Activated T-cell treated with anti-CD3 and anti-CD28 coated beads, Interleukin-2, amount 50 U/mL, for 72 hours (primary cell): ENCODE results near the gene INTS14. TPM values are rescaled to one million over a fixed set of nuclear protein-coding genes. Genes with fewer than 3 reads are reported as not detected.
"Not testable (repeated sequence)": the region's sequence is repeated elsewhere in the genome, so short reads cannot be mapped to it uniquely, and the experiment has no call there.

Source experiments
- ATAC-seq, 2 donors: fragments of 150-1000 bp; cut with Tn5 transposase; replicated peaks in 1 of 2; 2 replicates each; pipeline ENCODE4 v1.10.0; 2021; ENCODE audit warnings: moderate library complexity in 2 of 2, mild to moderate bottlenecking in 1 of 2
- DNase-seq, 2 donors: peaks; one replicate each; pipeline ENCODE4 v3.0.0; 2021 to 2022; ENCODE audit warnings: mixed read lengths in 1 of 2
- H3K27ac Mint-ChIP-seq: one replicate; pipeline ENCODE4 v1.8.0; 2022; ENCODE audit warnings: mild to moderate bottlenecking, moderate library complexity, mixed read lengths
- H3K27me3 Mint-ChIP-seq: one replicate; pipeline ENCODE4 v1.8.0; 2022; ENCODE audit warnings: low read depth, mixed read lengths
- H3K36me3 Mint-ChIP-seq, 2 donors: one replicate each; pipeline ENCODE4 v1.8.0; 2022; ENCODE audit warnings: mixed read lengths in 2 of 2, mild to moderate bottlenecking in 1 of 2; ENCODE audit not compliant: insufficient read depth in 2 of 2
- H3K4me1 Mint-ChIP-seq: one replicate; pipeline ENCODE4 v1.8.0; 2022; ENCODE audit warnings: low read depth, mixed read lengths
- H3K4me3 Mint-ChIP-seq, 2 donors: one replicate each; pipeline ENCODE4 v1.8.0; 2022; ENCODE audit warnings: mild to moderate bottlenecking in 2 of 2, mixed read lengths in 2 of 2, moderate library complexity in 2 of 2
- H3K9me3 Mint-ChIP-seq, 2 donors: one replicate each; pipeline ENCODE4 v1.8.0; 2022; ENCODE audit warnings: mixed read lengths in 2 of 2
- total RNA-seq, 2 donors: library from RNA; stranded (reverse); gene quantifications; one replicate each; pipeline ENCODE4 v1.2.3, GENCODE V29; 2022

Gene INTS14
- total RNA-seq, 2 donors from 2014 or later: 48.9 to 53.7 TPM

DNA sequence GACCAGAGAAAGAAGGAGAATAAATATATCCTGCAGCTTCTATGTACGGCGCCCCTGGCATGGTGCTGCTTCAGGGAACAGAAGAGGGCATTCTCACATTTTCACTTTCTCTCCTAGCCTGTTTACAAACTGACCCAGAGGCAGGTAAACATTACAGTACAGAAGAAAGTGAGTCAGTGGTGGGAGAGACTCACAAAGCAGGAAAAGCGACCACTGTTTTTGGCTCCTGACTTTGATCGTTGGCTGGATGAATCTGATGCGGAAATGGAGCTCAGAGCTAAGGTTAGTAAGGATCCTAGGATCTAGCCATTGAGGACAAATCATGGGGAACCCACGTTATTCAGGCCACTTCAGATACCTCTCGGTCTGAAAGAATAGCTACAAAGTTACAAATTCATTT is 54.3 kb downstream of the INTS14 start:
- Mint-ChIP-seq H3K9me3 (no peaks in the 10 kb centered on the region), H3K4me3 (no peak overlapping the region), H3K36me3 (peaks cover 3 to 7% of the 10 kb centered on the region in 2 donors), H3K27me3 (no peaks in the 10 kb centered on the region), H3K4me1 (no peaks in the 10 kb centered on the region), H3K27ac (no peak overlapping the region)
- DNase-seq (no peak), ATAC-seq (no peak)

GRCh38 chr15:65553691-65554090 is 57.2 kb downstream of the INTS14 start:
- H3K27ac Mint-ChIP-seq: no peak overlapping the region
- H3K27me3 Mint-ChIP-seq: no peaks in the 10 kb centered on the region
- H3K4me3 Mint-ChIP-seq: no peak overlapping the region
- peaks cover 0 to 7% of the 10 kb centered on the region in 2 donors for H3K36me3 Mint-ChIP-seq
- DNase-seq (no peak), ATAC-seq (no peak)
- H3K9me3 Mint-ChIP-seq: no peaks in the 10 kb centered on the region
- H3K4me1 Mint-ChIP-seq: peaks cover 18% of the 10 kb centered on the region

GRCh38 chr15:65552851-65553250 is 58.1 kb downstream of the INTS14 start:
- not testable (repeated sequence) for H3K4me3 Mint-ChIP-seq, H3K9me3 Mint-ChIP-seq, H3K36me3 Mint-ChIP-seq, H3K27ac Mint-ChIP-seq, H3K27me3 Mint-ChIP-seq, DNase-seq, ATAC-seq
- H3K4me1 Mint-ChIP-seq: peaks cover 18% of the 10 kb centered on the region

- DNase-seq (no peak), ATAC-seq (no peak)
- Mint-ChIP-seq H3K4me3 (no peak overlapping the region), H3K4me1 (peaks cover 18% of the 10 kb centered on the region), H3K36me3 (peaks cover 0 to 4% of the 10 kb centered on the region in 2 donors), H3K9me3 (no peaks in the 10 kb centered on the region), H3K27ac (peak overlapping the region; percentile 41), H3K27me3 (no peaks in the 10 kb centered on the region)
Measured at GRCh38 chr15:65551183-65551582, 59.7 kb downstream of the INTS14 start.

DNA sequence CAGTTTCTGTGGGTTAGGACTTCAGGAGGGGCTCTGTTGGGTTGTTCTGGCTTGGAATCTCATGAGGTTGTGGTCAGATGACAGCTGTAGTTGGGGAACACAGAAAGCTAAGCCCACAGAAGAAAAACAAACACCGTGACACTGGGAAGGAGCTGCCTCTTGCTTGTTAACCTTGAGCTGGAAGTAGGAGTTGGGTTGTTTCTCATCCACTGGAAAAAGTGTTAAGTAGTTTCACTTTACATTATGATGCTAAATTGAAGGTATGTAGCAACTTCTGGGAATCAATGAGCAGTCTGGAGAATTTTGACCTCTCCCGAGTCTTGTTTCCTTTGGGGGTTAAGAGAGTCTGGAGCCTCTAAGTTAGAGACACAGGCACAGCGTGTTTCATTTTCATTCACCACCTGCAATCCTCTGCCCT is 60.2 kb downstream of the INTS14 start:
- H3K9me3 Mint-ChIP-seq: no peaks in the 10 kb centered on the region
- H3K4me1 Mint-ChIP-seq: peaks cover 22% of the 10 kb centered on the region
- peak overlapping the region; percentile 74 for H3K27ac Mint-ChIP-seq
- H3K36me3 Mint-ChIP-seq: peaks cover 0 to 4% of the 10 kb centered on the region in 2 donors
- H3K4me3 Mint-ChIP-seq: no peak overlapping the region
- H3K27me3 Mint-ChIP-seq: no peaks in the 10 kb centered on the region
- DNase-seq: no peak
- ATAC-seq: no peak

- not testable (repeated sequence) for H3K36me3 Mint-ChIP-seq, DNase-seq, H3K27me3 Mint-ChIP-seq, H3K9me3 Mint-ChIP-seq, H3K27ac Mint-ChIP-seq, H3K4me3 Mint-ChIP-seq, ATAC-seq
- H3K4me1 Mint-ChIP-seq: peaks cover 23% of the 10 kb centered on the region
Measured at GRCh38 chr15:65549288-65549687, 61.6 kb downstream of the INTS14 start.

GRCh38 chr15:65547841-65548240 is 63.1 kb downstream of the INTS14 start:
- Mint-ChIP-seq H3K36me3 (peaks cover 0 to 2% of the 10 kb centered on the region in 2 donors), H3K27ac (peak overlapping the region; percentile 13), H3K27me3 (no peaks in the 10 kb centered on the region), H3K4me1 (peaks cover 23% of the 10 kb centered on the region), H3K4me3 (no peak overlapping the region), H3K9me3 (no peaks in the 10 kb centered on the region)
- ATAC-seq (no peak), DNase-seq (no peak)

GRCh38 chr15:65541231-65541820 is 69.6 kb downstream of the INTS14 start:
- no peak for DNase-seq
- Mint-ChIP-seq H3K36me3 (peaks cover 0 to 2% of the 10 kb centered on the region in 2 donors), H3K4me3 (no peak overlapping the region), H3K27ac (no peak overlapping the region), H3K4me1 (peaks cover 19% of the 10 kb centered on the region), H3K9me3 (no peaks in the 10 kb centered on the region), H3K27me3 (no peaks in the 10 kb centered on the region)
- ATAC-seq: no peak

- Mint-ChIP-seq H3K4me3 (no peak overlapping the region), H3K36me3 (peaks cover 0 to 2% of the 10 kb centered on the region in 2 donors), H3K27me3 (no peaks in the 10 kb centered on the region), H3K4me1 (peaks cover 21% of the 10 kb centered on the region), H3K9me3 (no peaks in the 10 kb centered on the region), H3K27ac (no peak overlapping the region)
- DNase-seq (no peak), ATAC-seq (no peak)
Measured at GRCh38 chr15:65540314-65540713, 70.6 kb downstream of the INTS14 start.

DNA sequence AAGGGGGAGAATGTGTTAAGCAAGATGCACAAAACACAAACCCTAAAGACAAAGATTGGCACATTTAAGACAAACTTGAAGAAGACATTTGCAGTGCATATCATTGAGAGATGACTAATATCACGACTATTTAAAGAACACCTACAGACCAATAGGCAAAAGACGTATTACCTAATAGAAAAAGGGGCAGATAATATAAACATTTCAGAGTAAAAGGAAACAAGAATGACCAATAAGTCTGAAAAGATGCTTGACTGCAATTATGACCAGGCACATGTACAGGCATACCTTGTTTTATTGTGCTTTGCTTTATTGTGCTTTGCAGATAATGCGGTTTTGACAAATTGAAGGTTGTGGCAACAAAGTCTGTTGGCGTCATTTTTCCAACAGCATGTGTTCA is 75.7 kb downstream of the INTS14 start:
- no peaks in the 10 kb centered on the region for H3K9me3 Mint-ChIP-seq
- peaks cover 55% of the 10 kb centered on the region for H3K4me1 Mint-ChIP-seq
- H3K27ac Mint-ChIP-seq: no peak overlapping the region
- peaks cover 0 to 2% of the 10 kb centered on the region in 2 donors for H3K36me3 Mint-ChIP-seq
- DNase-seq (no peak), ATAC-seq (no peak)
- H3K27me3 Mint-ChIP-seq: no peaks in the 10 kb centered on the region
- no peak overlapping the region for H3K4me3 Mint-ChIP-seq

DNA sequence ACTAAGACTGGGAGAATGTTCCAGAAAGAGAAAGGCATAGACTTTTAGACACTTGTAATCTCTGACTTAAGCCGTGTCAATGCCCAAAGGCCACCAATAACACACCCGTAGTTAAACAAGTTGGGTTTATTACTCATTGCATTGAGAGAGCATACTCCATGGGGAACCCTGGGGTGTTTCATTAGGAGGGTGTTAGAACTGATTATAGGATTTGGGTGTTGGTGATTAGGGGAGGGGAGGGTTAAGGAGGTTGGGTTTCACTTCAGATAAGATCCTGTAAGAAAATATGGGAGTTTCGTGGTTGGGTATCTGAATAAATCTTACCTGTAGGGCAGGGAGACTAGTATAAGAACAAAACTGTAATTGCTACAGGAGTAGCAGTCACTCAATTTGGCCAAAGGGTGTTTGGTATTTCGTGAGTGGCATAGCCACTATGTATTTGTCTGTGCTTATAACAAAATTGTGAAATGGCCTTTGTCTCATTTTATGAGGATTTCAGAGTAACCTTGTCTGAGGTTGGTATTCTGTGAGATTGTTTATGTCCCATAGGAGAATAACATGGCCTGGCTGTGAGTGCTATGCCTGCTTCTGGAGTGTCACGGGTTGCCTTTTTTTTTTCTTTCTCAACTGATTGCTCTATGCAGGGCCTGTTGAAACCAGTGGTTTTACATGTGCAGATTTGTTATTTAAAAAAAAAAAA is 77.7 kb downstream of the INTS14 start:
- H3K36me3 Mint-ChIP-seq: peaks cover 0 to 2% of the 10 kb centered on the region in 2 donors
- no peaks in the 10 kb centered on the region for H3K27me3 Mint-ChIP-seq
- H3K27ac Mint-ChIP-seq: no peak overlapping the region
- no peaks in the 10 kb centered on the region for H3K9me3 Mint-ChIP-seq
- no peak for DNase-seq
- H3K4me3 Mint-ChIP-seq: peak overlapping the region; percentile 58 to 89
- H3K4me1 Mint-ChIP-seq: peaks cover 60% of the 10 kb centered on the region
- ATAC-seq: no peak

GRCh38 chr15:65532738-65533051 is 78.2 kb downstream of the INTS14 start:
- H3K27me3 Mint-ChIP-seq: no peaks in the 10 kb centered on the region
- peaks cover 0 to 2% of the 10 kb centered on the region in 2 donors for H3K36me3 Mint-ChIP-seq
- DNase-seq (no peak), ATAC-seq (peak; percentile 35 to 46)
- H3K27ac Mint-ChIP-seq: peak overlapping the region; percentile 13
- peak overlapping the region; percentile 58 to 89 for H3K4me3 Mint-ChIP-seq
- H3K9me3 Mint-ChIP-seq: no peaks in the 10 kb centered on the region
- H3K4me1 Mint-ChIP-seq: peaks cover 60% of the 10 kb centered on the region

DNA sequence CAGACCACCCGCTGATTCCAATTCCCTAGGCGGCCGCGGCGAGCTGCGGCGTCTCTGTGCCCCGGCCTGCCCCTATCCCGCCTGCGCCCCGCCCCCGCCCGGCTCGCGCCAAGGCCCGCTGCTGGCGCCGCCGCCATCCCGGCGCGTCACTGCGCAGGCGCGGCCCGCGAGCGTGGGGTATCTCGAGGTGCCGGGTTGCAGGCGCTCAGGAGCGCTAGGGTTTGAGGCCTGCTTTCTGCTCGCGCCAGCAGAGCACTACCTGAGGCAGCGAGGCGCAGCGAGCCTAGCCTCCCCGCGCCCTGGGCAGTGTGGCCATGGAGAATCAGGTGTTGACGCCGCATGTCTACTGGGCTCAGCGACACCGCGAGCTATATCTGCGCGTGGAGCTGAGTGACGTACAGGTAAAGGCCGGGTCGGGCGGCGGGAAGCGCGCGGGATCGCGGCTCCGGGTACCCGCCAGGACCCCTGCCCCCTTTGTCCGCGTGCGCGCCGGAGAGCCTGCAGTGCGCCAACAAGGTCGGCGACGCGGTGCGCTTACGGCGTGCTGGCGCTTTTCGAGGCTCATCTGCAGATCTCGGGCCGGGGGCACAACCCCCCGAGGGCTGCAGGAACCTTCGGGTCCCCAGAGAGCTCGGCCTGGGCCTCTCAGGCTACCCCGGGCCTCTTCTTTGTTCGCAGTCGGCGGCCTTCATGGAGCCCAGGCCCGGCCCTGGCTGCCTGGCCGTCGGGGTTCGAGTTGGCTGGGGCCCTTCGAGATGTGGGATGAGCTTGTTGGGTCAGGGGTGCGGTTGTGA is 80.4 kb downstream of the INTS14 start, which contains the start of gene HACD3:
TSS of gene HACD3 (plus strand) at position 146 of the 794 bp plus-strand sequence. CDS start at position 315, 169 bp downstream.
- ATAC-seq (peak; percentile 97), DNase-seq (peak; percentile 94 to 96)
- H3K27me3 Mint-ChIP-seq: no peaks in the 10 kb centered on the region
- H3K9me3 Mint-ChIP-seq: no peaks in the 10 kb centered on the region
- H3K36me3 Mint-ChIP-seq: peaks cover 0 to 2% of the 10 kb centered on the region in 2 donors
- H3K4me1 Mint-ChIP-seq: peaks cover 51% of the 10 kb centered on the region
- peak within 1 kb of the TSS; percentile 96 for H3K27ac Mint-ChIP-seq
- peak within 1 kb of the TSS; percentile 89 to 96 for H3K4me3 Mint-ChIP-seq
